Muscle layer of duodenum (tissue), 2 donors: ENCODE data around the gene BCKDHA.

Experiments used
- H3K27ac ChIP-seq: one replicate; pipeline ENCODE4 v1.7.0; 2013; ENCODE audit warnings: mild to moderate bottlenecking, low read length
- H3K27me3 ChIP-seq: one replicate; pipeline ENCODE4 v1.7.0; 2013; ENCODE audit warnings: low read depth, mild to moderate bottlenecking, control low read depth, low read length
- H3K36me3 ChIP-seq, 2 donors: one replicate each; pipeline ENCODE4 v1.7.0; 2013; ENCODE audit warnings: low read length in 2 of 2, control low read depth in 1 of 2, mild to moderate bottlenecking in 1 of 2; ENCODE audit not compliant: insufficient read depth in 2 of 2, control insufficient read depth in 1 of 2
- H3K4me1 ChIP-seq, 2 donors: one replicate each; pipeline ENCODE4 v1.7.0; 2013; ENCODE audit warnings: low read length in 2 of 2, mild to moderate bottlenecking in 2 of 2, control low read depth in 1 of 2, moderate library complexity in 1 of 2; ENCODE audit not compliant: insufficient read depth in 2 of 2, control insufficient read depth in 1 of 2
- H3K4me3 ChIP-seq, 2 donors: one replicate each; pipeline ENCODE4 v1.7.0; 2013; ENCODE audit warnings: low read length in 2 of 2, low read depth in 1 of 2, mild to moderate bottlenecking in 1 of 2
- H3K9me3 ChIP-seq, 2 donors: one replicate each; pipeline ENCODE4 v1.7.0; 2013; ENCODE audit warnings: low read length in 2 of 2, control low read depth in 1 of 2, mild to moderate bottlenecking in 1 of 2; ENCODE audit not compliant: control insufficient read depth in 1 of 2
- donor health status: healthy.

The BCKDHA gene

GRCh38 chr19:41420101-41420880, 22.7 kb downstream of the BCKDHA start:
- Histone ChIP-seq H3K9me3 (no peaks in the 10 kb centered on the region), H3K27ac (peak overlapping the region; percentile 12), H3K4me1 (peaks cover 0 to 19% of the 10 kb centered on the region in 2 donors), H3K27me3 (no peaks in the 10 kb centered on the region), H3K4me3 (no peak overlapping the region), H3K36me3 (peaks cover 28 to 82% of the 10 kb centered on the region in 2 donors)

- H3K27ac ChIP-seq: peak overlapping the region; percentile 12
- H3K4me3 ChIP-seq: no peak overlapping the region
- H3K36me3 ChIP-seq: peaks cover 23 to 80% of the 10 kb centered on the region in 2 donors
These were observed 23.7 kb downstream of the BCKDHA start for GRCh38 chr19:41421314-41421713.

DNA sequence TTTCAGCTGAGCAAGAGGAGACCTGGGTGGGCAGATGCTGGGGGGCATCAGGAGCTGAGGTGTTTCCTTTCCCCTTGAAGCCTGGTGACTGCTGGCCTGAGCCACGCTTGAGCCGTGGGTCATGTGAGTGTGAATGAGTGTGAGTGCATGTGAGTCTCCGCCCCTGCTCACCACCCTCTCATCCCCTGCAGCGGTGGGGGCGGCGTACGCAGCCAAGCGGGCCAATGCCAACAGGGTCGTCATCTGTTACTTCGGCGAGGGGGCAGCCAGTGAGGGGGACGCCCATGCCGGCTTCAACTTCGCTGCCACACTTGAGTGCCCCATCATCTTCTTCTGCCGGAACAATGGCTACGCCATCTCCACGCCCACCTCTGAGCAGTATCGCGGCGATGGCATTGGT, 24.4 kb downstream of the BCKDHA start:
- no peaks in the 10 kb centered on the region for H3K27me3 ChIP-seq
- peaks cover 3 to 35% of the 10 kb centered on the region in 2 donors for H3K4me1 ChIP-seq
- H3K27ac ChIP-seq: no peak overlapping the region
- no peaks in the 10 kb centered on the region for H3K9me3 ChIP-seq
- peaks cover 22 to 73% of the 10 kb centered on the region in 2 donors for H3K36me3 ChIP-seq
- no peak overlapping the region for H3K4me3 ChIP-seq

More at GRCh38 chr19:41421314-41421713, 23.7 kb downstream of the BCKDHA start:
- H3K4me1 ChIP-seq: peaks cover 0 to 29% of the 10 kb centered on the region in 2 donors
- no peaks in the 10 kb centered on the region for H3K9me3 ChIP-seq
- H3K27me3 ChIP-seq: no peaks in the 10 kb centered on the region

DNA sequence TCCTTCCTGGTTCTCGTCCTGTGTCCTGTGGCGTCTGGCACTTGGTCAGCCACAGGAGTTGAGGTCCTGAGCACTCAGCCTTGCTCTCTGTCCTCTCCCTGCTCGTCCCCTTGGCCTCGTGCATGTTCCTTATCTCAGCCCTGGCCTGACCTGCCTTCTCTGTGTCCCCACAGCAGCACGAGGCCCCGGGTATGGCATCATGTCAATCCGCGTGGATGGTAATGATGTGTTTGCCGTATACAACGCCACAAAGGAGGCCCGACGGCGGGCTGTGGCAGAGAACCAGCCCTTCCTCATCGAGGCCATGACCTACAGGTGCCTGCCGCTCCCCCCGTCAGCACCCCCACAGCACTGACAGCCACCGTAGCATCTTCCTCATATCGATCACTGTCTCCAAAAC, 24.8 kb downstream of the BCKDHA start:
- Histone ChIP-seq H3K27me3 (no peaks in the 10 kb centered on the region), H3K4me1 (peaks cover 4 to 37% of the 10 kb centered on the region in 2 donors), H3K9me3 (no peaks in the 10 kb centered on the region), H3K4me3 (no peak overlapping the region), H3K27ac (no peak overlapping the region), H3K36me3 (peaks cover 22 to 69% of the 10 kb centered on the region in 2 donors)

DNA sequence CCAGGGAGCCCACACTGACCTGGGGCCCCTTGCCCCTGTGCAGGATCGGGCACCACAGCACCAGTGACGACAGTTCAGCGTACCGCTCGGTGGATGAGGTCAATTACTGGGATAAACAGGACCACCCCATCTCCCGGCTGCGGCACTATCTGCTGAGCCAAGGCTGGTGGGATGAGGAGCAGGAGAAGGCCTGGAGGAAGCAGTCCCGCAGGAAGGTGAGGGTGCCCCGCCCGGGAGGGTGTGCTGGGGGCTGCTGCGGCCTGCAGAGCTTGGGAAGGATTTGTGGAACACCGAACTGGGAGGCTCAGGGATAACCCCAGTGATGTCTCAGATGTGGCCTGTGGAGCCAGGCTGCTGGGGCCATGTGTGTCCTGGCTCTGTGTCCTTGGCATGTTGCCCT, 25.3 kb downstream of the BCKDHA start:
- Histone ChIP-seq H3K27ac (no peak overlapping the region), H3K27me3 (no peaks in the 10 kb centered on the region), H3K36me3 (peaks cover 22 to 68% of the 10 kb centered on the region in 2 donors), H3K9me3 (no peaks in the 10 kb centered on the region), H3K4me1 (peaks cover 4 to 41% of the 10 kb centered on the region in 2 donors), H3K4me3 (no peak overlapping the region)

DNA sequence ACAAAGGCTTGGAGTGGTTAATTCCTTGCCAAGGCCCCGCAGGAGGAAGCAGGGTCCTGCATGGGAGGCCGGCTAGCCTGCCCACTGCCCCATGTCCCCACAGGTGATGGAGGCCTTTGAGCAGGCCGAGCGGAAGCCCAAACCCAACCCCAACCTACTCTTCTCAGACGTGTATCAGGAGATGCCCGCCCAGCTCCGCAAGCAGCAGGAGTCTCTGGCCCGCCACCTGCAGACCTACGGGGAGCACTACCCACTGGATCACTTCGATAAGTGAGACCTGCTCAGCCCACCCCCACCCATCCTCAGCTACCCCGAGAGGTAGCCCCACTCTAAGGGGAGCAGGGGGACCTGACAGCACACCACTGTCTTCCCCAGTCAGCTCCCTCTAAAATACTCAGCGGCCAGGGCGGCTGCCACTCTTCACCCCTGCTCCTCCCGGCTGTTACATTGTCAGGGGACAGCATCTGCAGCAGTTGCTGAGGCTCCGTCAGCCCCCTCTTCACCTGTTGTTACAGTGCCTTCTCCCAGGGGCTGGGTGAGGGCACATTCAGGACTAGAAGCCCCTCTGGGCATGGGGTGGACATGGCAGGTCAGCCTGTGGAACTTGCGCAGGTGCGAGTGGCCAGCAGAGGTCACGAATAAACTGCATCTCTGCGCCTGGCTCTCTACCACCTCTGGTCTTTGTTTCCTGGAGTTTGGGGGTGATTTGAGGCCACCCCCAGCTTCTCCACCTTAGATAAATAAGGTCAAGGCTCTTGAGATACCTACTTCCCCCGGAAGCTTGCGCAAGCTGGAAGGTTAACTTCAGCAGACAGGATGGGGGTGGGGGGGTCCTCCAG, 26.9 kb downstream of the BCKDHA start:
- Histone ChIP-seq H3K27ac (peak overlapping the region; percentile 45), H3K4me3 (no peak overlapping the region), H3K36me3 (peaks cover 10 to 55% of the 10 kb centered on the region in 2 donors), H3K27me3 (no peaks in the 10 kb centered on the region), H3K4me1 (peaks cover 8 to 50% of the 10 kb centered on the region in 2 donors), H3K9me3 (no peaks in the 10 kb centered on the region)

- Histone ChIP-seq H3K27me3 (no peaks in the 10 kb centered on the region), H3K4me1 (peaks cover 8 to 50% of the 10 kb centered on the region in 2 donors), H3K9me3 (no peaks in the 10 kb centered on the region), H3K36me3 (peaks cover 7 to 46% of the 10 kb centered on the region in 2 donors), H3K4me3 (peak overlapping the region; percentile 37 to 78), H3K27ac (peak overlapping the region; percentile 45)
These were observed 27.8 kb downstream of the BCKDHA start for GRCh38 chr19:41425174-41426115.

GRCh38 chr19:41426116-41426841, 28.7 kb downstream of the BCKDHA start:
- no peaks in the 10 kb centered on the region for H3K27me3 ChIP-seq
- no peaks in the 10 kb centered on the region for H3K9me3 ChIP-seq
- peaks cover 8 to 45% of the 10 kb centered on the region in 2 donors for H3K4me1 ChIP-seq
- peaks cover 9 to 44% of the 10 kb centered on the region in 2 donors for H3K36me3 ChIP-seq
- peak overlapping the region; percentile 97 for H3K27ac ChIP-seq
- peak overlapping the region; percentile 78 to 94 for H3K4me3 ChIP-seq

- H3K36me3 ChIP-seq: peaks cover 17 to 48% of the 10 kb centered on the region in 2 donors
These were observed 29.5 kb downstream of the BCKDHA start, which contains the start of gene B3GNT8 for GRCh38 chr19:41426952-41427646. TSS of gene B3GNT8 (minus strand) at chr19:41427374. CDS start at chr19:41426778, 596 bp downstream.

More at GRCh38 chr19:41426952-41427646, 29.5 kb downstream of the BCKDHA start, which contains the start of gene B3GNT8:
- Histone ChIP-seq H3K9me3 (no peaks in the 10 kb centered on the region), H3K27ac (peak within 1 kb of the TSS; percentile 97), H3K4me1 (peaks cover 8 to 38% of the 10 kb centered on the region in 2 donors), H3K4me3 (peak within 1 kb of the TSS; percentile 78 to 94), H3K27me3 (no peaks in the 10 kb centered on the region)
